ENCODE results near the gene NFKB1. TPM values are rescaled to one million over a fixed set of nuclear protein-coding genes. Genes with fewer than 3 reads are reported as not detected.
A peak's percentile ranks its signal among the peaks of the same experiment; 100 is the strongest.

NFKB1 gene
- total RNA-seq, 6 experiments from 2014 or later = 21.7 to 31.3 (median 27.5) TPM

DNA sequence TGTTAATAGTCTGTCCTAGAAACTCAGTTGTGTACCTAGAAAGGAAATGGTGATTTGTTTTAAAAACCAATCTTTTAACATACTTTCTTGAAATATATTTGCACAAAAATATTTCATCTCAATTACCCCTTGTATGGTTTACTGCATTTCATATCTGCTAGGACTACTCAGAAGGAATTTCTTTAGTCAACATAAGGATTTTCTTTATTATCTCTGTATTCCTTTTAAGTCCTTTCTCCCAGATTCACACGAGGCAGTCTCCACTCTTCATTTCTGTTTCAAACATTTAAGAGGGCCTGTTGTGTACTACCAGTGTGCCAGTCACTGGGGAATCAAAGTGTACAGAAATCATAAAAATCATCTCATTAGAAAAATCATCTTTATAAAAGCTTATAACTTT is 28.8 kb downstream of the NFKB1 start:
- H3K4me1 Mint-ChIP-seq (ENCODE audit: low read depth) = peaks cover 41% of the 10 kb centered on the region
- DNase-seq = no peak
- no peak overlapping the region for H3K4me3 Mint-ChIP-seq
- H3K9me3 Mint-ChIP-seq = no peaks in the 10 kb centered on the region
- H3K27ac Mint-ChIP-seq = no peak overlapping the region
- TF ChIP-seq, protein P1, sequence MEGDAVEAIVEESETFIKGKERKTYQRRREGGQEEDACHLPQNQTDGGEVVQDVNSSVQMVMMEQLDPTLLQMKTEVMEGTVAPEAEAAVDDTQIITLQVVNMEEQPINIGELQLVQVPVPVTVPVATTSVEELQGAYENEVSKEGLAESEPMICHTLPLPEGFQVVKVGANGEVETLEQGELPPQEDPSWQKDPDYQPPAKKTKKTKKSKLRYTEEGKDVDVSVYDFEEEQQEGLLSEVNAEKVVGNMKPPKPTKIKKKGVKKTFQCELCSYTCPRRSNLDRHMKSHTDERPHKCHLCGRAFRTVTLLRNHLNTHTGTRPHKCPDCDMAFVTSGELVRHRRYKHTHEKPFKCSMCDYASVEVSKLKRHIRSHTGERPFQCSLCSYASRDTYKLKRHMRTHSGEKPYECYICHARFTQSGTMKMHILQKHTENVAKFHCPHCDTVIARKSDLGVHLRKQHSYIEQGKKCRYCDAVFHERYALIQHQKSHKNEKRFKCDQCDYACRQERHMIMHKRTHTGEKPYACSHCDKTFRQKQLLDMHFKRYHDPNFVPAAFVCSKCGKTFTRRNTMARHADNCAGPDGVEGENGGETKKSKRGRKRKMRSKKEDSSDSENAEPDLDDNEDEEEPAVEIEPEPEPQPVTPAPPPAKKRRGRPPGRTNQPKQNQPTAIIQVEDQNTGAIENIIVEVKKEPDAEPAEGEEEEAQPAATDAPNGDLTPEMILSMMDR (IDR thresholded peaks at IDR 0.05) = no peak
- no peaks in the 10 kb centered on the region; the same call in 1 of the 2 replicates for H3K27me3 Mint-ChIP-seq (ENCODE audit: insufficient read depth)
- peaks cover 10% of the 10 kb centered on the region; the same call in 1 of the 2 replicates for H3K36me3 Mint-ChIP-seq (ENCODE audit: low read depth)

DNA sequence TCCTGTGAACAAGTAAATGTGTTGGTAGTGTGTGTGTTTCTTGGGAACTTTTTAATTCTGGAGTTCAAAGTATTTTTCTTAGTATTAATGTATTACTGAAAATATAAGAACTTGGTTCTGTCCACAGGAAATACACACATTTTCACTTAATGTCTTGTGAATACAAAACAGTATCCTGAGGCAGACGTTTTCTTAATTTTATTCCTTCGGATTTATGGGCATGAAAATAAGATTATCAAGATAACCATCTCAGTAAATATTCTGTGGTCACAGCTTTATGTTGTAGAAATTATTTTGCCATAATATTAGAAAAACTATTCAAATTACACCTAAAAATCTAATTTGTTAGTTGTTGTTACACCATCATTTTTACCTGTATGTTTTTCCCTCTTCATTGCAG is 29.8 kb downstream of the NFKB1 start:
- no peak overlapping the region for H3K4me3 Mint-ChIP-seq
- no peaks in the 10 kb centered on the region for H3K9me3 Mint-ChIP-seq
- H3K36me3 Mint-ChIP-seq (ENCODE audit: low read depth) = peaks cover 10% of the 10 kb centered on the region; the same call in 1 of the 2 replicates
- peaks cover 51% of the 10 kb centered on the region for H3K4me1 Mint-ChIP-seq (ENCODE audit: low read depth)
- TF ChIP-seq, protein P1 (IDR thresholded peaks at IDR 0.05) = no peak
- DNase-seq = no peak
- peak overlapping the region; percentile 43; the same call in 1 of the 2 replicates for H3K27ac Mint-ChIP-seq
- no peaks in the 10 kb centered on the region; the same call in 1 of the 2 replicates for H3K27me3 Mint-ChIP-seq (ENCODE audit: insufficient read depth)

DNA sequence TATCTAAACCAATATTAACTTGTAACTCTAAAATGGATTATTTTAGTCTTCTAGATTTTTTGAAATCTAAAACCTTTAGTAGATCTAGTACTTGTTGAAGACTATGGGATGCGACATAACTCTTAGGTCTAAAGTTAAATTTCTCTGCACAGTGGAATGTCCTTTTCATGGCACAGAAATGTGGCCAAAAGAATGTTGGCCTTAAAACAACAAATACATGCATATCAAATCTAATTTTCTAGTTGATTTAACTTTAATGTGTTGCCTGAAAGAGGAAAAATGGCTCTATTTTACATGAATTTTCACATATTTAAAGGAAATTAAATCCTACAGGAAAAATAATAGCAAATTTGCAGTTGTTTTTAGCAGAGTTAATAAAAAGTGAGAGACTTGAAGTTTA is 30.3 kb downstream of the NFKB1 start:
- H3K27ac Mint-ChIP-seq = no peak overlapping the region
- DNase-seq = peak; percentile 8

DNA sequence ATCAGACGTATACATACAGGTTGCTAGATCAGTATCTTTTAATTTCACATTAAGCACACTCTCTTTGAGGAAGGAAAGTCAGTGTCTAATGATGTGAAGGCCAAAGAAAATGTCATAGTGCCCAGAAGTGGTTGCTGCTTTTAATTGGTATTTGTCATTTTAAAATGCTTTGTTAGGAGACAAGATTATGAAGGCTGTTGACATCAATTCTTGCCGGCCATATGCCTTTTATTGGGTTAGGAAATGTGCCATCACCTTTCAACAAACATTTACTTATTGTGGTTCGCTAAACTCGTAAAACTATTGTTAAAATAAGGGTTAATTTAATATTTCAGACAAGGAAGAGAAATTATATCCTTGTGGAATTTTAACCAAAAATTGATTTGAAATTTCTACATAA is 32.2 kb downstream of the NFKB1 start:
- Mint-ChIP-seq H3K4me1 (ENCODE audit: low read depth) (peaks cover 52% of the 10 kb centered on the region), H3K27ac (no peak overlapping the region), H3K36me3 (ENCODE audit: low read depth) (peaks cover 10% of the 10 kb centered on the region; the same call in 1 of the 2 replicates), H3K27me3 (ENCODE audit: insufficient read depth) (no peaks in the 10 kb centered on the region), H3K4me3 (no peak overlapping the region), H3K9me3 (no peaks in the 10 kb centered on the region)
- DNase-seq = no peak
- TF ChIP-seq, protein P1 (IDR thresholded peaks at IDR 0.05) = no peak

More for the DNA sequence above, 30.3 kb downstream of the NFKB1 start:
- TF ChIP-seq, protein P1 (IDR thresholded peaks at IDR 0.05) = no peak
- peaks cover 10% of the 10 kb centered on the region; the same call in 1 of the 2 replicates for H3K36me3 Mint-ChIP-seq (ENCODE audit: low read depth)
- H3K4me3 Mint-ChIP-seq = no peak overlapping the region
- H3K9me3 Mint-ChIP-seq = no peaks in the 10 kb centered on the region
- peaks cover 56% of the 10 kb centered on the region for H3K4me1 Mint-ChIP-seq (ENCODE audit: low read depth)
- no peaks in the 10 kb centered on the region; the same call in 1 of the 2 replicates for H3K27me3 Mint-ChIP-seq (ENCODE audit: insufficient read depth)

DNA sequence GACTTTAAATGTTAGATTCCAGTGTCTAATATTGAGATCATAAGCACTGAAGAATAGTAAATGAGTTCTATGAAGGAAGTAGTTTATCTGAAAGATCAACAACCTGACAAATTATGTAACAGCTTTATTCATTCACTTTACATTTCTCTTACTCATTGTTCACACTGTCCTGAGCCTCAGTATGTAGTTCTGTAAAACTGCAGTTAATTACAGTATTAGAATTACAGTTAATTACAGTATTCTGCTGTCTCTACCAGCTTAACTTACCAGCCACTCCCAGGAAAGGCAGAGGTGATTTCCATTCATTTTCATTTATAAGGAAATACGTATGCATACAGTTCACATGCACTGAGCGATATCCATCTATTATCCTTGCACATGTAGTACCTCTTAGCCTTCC is 32.7 kb downstream of the NFKB1 start:
- TF ChIP-seq, protein P1 (IDR thresholded peaks at IDR 0.05) = no peak
- Mint-ChIP-seq H3K9me3 (no peaks in the 10 kb centered on the region), H3K4me1 (ENCODE audit: low read depth) (peaks cover 48% of the 10 kb centered on the region), H3K27me3 (ENCODE audit: insufficient read depth) (no peaks in the 10 kb centered on the region), H3K27ac (no peak overlapping the region), H3K4me3 (no peak overlapping the region), H3K36me3 (ENCODE audit: low read depth) (peaks cover 10% of the 10 kb centered on the region; the same call in 1 of the 2 replicates)
- DNase-seq = no peak

All from HFFc6 (cell line).